Bronchial epithelial cell (primary cell): ENCODE data around the gene SLC6A19. TPM values are rescaled to one million over a fixed set of nuclear protein-coding genes. Genes with fewer than 3 reads are reported as not detected.

Source experiments
- DNase-seq: peaks from one replicate; pipeline ENCODE4 v3.0.0-alpha.2; 2010; ENCODE audit warnings: low read depth
- FAIRE-seq: peaks from 2 replicates; lab custom pipeline; 2011; peaks lifted over from hg19 to GRCh38; lab: Jason Lieb, UNC
- H3K27me3 ChIP-seq: 2 replicates; pipeline ENCODE4 v1.5.1; 2011; ENCODE audit warnings: low read length; ENCODE audit not compliant: control insufficient read depth, insufficient read depth
- H3K36me3 ChIP-seq: 2 replicates; pipeline ENCODE4 v1.5.1; 2011; ENCODE audit warnings: low read length; ENCODE audit not compliant: control insufficient read depth, insufficient read depth
- H3K4me3 ChIP-seq: 2 replicates; pipeline ENCODE4 v1.5.1; 2011; ENCODE audit warnings: mild to moderate bottlenecking, low read depth, low read length, control low read depth
- total RNA-seq: library from RNA; depleted of rRNA; stranded (reverse); fragments of >200 nt; gene quantifications from 2 replicates; pipeline ENCODE4 v1.2.1, GENCODE V29; 2014
- TF ChIP-seq, protein P1 (sequence below): IDR thresholded peaks from 2 replicates; pipeline ENCODE4 v1.5.1; 2011; ENCODE audit warnings: mild to moderate bottlenecking, moderate library complexity, low read length, control low read depth, inconsistent platforms; ENCODE audit not compliant: insufficient read depth, severe bottlenecking

SLC6A19 gene
- total RNA-seq, 1 donor from 2014 or later, result not detected

DNA sequence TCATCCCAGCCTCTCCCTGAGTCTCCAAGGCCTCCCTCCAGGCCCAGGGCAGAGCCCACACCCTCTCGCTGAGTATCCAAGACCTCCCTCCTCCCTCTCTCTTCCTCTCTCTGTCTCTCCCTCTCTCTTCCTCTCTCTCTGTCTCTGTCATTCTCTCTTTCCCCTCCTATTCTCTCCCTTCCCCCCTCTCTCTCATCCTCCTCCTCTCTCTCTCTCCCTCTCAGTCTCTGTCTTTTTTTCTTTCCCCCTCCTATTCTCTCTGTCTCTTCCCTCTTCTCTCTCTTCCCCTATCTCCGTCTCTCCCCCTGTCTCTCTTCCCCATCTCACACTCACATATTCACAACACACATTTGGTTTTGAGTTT, 8.1 kb downstream of the SLC6A19 start:
- Histone ChIP-seq H3K36me3 (no peaks in the 10 kb centered on the region), H3K27me3 (peaks cover 1% of the 10 kb centered on the region), H3K4me3 (no peak overlapping the region)
- no peak for DNase-seq
- no peak for FAIRE-seq
- TF ChIP-seq, protein P1, sequence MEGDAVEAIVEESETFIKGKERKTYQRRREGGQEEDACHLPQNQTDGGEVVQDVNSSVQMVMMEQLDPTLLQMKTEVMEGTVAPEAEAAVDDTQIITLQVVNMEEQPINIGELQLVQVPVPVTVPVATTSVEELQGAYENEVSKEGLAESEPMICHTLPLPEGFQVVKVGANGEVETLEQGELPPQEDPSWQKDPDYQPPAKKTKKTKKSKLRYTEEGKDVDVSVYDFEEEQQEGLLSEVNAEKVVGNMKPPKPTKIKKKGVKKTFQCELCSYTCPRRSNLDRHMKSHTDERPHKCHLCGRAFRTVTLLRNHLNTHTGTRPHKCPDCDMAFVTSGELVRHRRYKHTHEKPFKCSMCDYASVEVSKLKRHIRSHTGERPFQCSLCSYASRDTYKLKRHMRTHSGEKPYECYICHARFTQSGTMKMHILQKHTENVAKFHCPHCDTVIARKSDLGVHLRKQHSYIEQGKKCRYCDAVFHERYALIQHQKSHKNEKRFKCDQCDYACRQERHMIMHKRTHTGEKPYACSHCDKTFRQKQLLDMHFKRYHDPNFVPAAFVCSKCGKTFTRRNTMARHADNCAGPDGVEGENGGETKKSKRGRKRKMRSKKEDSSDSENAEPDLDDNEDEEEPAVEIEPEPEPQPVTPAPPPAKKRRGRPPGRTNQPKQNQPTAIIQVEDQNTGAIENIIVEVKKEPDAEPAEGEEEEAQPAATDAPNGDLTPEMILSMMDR, result no peak

DNA sequence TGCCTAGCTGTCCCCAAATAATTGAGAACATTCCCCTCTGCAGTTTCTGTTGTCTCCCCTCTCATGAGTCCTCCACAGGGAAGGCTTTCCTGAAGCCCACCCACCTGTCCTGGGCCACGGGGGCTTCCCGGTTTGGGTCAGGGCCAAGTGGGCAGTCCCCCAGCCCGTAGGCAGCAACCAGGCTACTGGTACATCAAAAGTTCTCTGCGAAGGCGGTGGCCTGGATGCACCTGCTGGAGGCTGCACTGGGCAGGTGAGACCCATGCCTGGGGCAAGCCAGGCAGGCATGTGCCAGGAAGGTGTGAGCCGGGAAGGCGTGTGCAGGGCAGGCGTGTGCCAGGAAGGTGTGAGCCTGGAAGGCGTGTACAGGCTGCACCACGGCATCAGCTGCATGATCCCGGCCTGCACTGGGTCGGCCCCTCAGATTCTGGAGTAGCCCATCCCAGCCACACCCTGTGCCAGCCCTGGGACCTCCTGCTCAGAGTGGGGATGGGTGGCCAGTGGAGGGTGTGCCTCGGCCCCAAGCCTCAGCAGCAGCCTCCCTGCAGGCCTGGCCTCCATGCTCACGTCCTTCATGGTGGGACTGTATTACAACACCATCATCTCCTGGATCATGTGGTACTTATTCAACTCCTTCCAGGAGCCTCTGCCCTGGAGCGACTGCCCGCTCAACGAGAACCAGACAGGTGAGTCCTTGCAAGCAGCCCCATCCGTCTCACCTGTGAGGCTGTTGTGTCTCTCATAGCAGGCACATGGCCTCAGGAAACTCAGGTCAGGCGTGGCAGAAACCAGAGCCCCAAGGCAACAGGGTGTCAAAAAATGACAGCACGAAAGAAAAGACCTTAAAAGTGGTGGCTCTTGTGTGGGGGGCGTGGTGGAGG, 8.7 kb downstream of the SLC6A19 start:
- no peak for FAIRE-seq
- Histone ChIP-seq H3K4me3 (no peak overlapping the region), H3K27me3 (peaks cover 1% of the 10 kb centered on the region), H3K36me3 (no peaks in the 10 kb centered on the region)
- TF ChIP-seq, protein P1, result no peak
- DNase-seq, result no peak

DNA sequence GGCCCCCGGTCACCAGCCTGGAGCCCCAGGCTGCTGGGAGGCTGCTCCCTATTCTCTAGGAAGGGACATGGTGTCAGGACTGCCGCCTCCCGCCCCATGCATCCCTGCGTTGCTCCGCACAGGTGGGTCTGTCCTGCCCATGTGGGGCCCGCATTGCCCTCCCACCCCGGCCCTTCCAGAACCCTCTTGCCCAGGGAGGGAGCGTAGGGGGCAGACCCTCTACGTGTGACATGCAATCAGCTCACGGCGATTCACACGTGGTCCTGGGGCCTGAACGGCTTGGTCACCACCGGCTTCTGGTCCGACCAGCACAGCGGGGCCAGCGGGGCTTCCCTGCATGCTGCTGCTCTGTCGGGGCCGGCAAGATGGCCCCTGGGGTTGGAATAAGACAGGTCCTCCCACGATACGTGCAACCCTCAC, 9.4 kb downstream of the SLC6A19 start:
- TF ChIP-seq, protein P1, result no peak
- H3K36me3 ChIP-seq, result no peaks in the 10 kb centered on the region
- peaks cover 1% of the 10 kb centered on the region for H3K27me3 ChIP-seq
- H3K4me3 ChIP-seq, result no peak overlapping the region
- DNase-seq (no peak), FAIRE-seq (no peak)

DNA sequence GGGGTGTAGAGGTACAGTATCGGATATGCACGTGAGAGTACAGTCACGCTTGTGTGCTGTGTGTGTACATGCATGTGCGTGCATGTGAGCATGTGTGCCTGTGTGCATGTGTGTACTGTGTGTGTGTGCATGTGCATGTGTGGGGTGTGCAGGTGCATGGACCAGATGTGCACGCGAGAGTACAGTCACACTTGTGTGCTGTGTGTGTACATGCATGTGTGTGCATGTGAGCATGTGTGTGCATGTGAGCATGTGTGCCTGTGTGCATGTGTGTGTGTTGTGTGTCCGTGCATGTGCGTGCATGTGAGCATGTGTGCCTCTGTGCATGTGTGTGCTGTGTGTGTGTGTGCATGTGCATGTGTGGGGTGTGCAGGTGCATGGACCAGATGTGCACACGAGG, 10.3 kb downstream of the SLC6A19 start:
- TF ChIP-seq, protein P1, result no peak
- Histone ChIP-seq H3K4me3 (no peak overlapping the region), H3K36me3 (no peaks in the 10 kb centered on the region), H3K27me3 (peaks cover 1% of the 10 kb centered on the region)
- DNase-seq (no peak), FAIRE-seq (peak; percentile 100)

DNA sequence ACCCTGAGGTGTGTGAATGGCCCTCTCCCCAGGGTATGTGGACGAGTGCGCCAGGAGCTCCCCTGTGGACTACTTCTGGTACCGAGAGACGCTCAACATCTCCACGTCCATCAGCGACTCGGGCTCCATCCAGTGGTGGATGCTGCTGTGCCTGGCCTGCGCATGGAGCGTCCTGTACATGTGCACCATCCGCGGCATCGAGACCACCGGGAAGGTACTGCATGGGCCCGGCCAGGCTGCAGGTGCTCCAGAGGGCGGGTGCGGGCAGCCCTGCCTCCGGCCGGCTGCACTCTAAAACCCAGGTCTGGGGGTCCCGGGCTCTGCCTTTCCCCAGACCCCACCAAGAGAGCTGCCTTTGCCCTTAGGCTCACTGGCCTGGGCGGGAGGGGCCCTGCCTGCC, 10.9 kb downstream of the SLC6A19 start:
- Histone ChIP-seq H3K27me3 (peaks cover 1% of the 10 kb centered on the region), H3K4me3 (no peak overlapping the region), H3K36me3 (no peaks in the 10 kb centered on the region)
- TF ChIP-seq, protein P1, result no peak
- FAIRE-seq (no peak), DNase-seq (no peak)
